Renal cortical epithelial cell (primary cell): ENCODE results near the gene TSPAN18. TPM values are rescaled to one million over a fixed set of nuclear protein-coding genes. Genes with fewer than 3 reads are reported as not detected.

Experiments
- DNase-seq: peaks from one replicate; pipeline ENCODE4 v3.0.0-alpha.2; 2011; ENCODE audit warnings: low read depth
- total RNA-seq: library from RNA; depleted of rRNA; stranded (reverse); fragments of >200 nt; gene quantifications from 2 replicates; pipeline ENCODE4 v1.2.3, GENCODE V29; 2014

The TSPAN18 gene
- total RNA-seq, 1 donor from 2014 or later = 6.7 TPM

GRCh38 chr11:44711113-44711786 lies 15.5 kb upstream of the TSPAN18 start:
- no peak for DNase-seq

GRCh38 chr11:44711787-44712608 lies 14.8 kb upstream of the TSPAN18 start:
- DNase-seq = no peak

GRCh38 chr11:44713022-44713421 lies 13.7 kb upstream of the TSPAN18 start:
- DNase-seq = no peak

- DNase-seq = no peak
Observed at GRCh38 chr11:44716256-44716655, 10.5 kb upstream of the TSPAN18 start.

- no peak for DNase-seq
Observed at GRCh38 chr11:44718057-44718456, 8.7 kb upstream of the TSPAN18 start.

- no peak for DNase-seq
Observed at GRCh38 chr11:44718612-44719390, 8.0 kb upstream of the TSPAN18 start.

- DNase-seq = no peak
Observed at GRCh38 chr11:44725016-44725685, 1.6 kb upstream of the TSPAN18 start.

- no peak for DNase-seq
Observed at GRCh38 chr11:44725757-44726282, 942 bp upstream of the TSPAN18 start.

- DNase-seq = no peak
Observed at GRCh38 chr11:44727114-44727372, 281 bp downstream of the TSPAN18 start.

GRCh38 chr11:44727373-44728287 lies 868 bp downstream of the TSPAN18 start:
- DNase-seq = no peak

- no peak for DNase-seq
Observed at GRCh38 chr11:44728491-44728910, 1.7 kb downstream of the TSPAN18 start.

GRCh38 chr11:44729063-44729462 lies 2.3 kb downstream of the TSPAN18 start:
- DNase-seq = no peak

- DNase-seq = no peak
Observed at GRCh38 chr11:44729713-44730112, 3.0 kb downstream of the TSPAN18 start.

GRCh38 chr11:44730775-44731174 lies 4.0 kb downstream of the TSPAN18 start:
- DNase-seq = no peak

- DNase-seq = no peak
Observed at GRCh38 chr11:44731685-44732430, 5.1 kb downstream of the TSPAN18 start.

GRCh38 chr11:44732564-44732963 lies 5.8 kb downstream of the TSPAN18 start:
- DNase-seq = no peak

- no peak for DNase-seq
Observed at GRCh38 chr11:44733877-44734276, 7.1 kb downstream of the TSPAN18 start.

GRCh38 chr11:44734843-44735381 lies 8.2 kb downstream of the TSPAN18 start:
- no peak for DNase-seq

GRCh38 chr11:44736791-44737190 lies 10.0 kb downstream of the TSPAN18 start:
- DNase-seq = no peak
